ENCODE data around the gene KIF26B.

- TF ChIP-seq EZH2 (optimal IDR thresholded peaks at IDR 0.05; ENCODE audit: low read depth, low read length) (no peak), CTCF (IDR thresholded peaks at IDR 0.05; ENCODE audit: low read length) (no peak), EZH2phosphoT487 (IDR thresholded peaks at IDR 0.05; ENCODE audit: low read length) (no peak)
These were observed 152.0 kb downstream of the KIF26B start for GRCh38 chr1:245306628-245307410.

Measured in MM.1S (cell line).